ENCODE measurements around the gene CBR4.

GRCh38 chr4:168993714-168994510 is 16.1 kb downstream of the CBR4 start:
- TF ChIP-seq CTCF (conservative IDR thresholded peaks at IDR 0.05; ENCODE audit: low read length): no peak
- no peak for TF ChIP-seq EZH2phosphoT487 (IDR thresholded peaks at IDR 0.05; ENCODE audit: borderline replicate concordance, low read depth, low read length)
